ENCODE data around the gene SGSM1. TPM values are rescaled to one million over a fixed set of nuclear protein-coding genes. Genes with fewer than 3 reads are reported as not detected.

SGSM1 gene
- total RNA-seq, 4 donors from 2014 or later: 1.2 to 2.2 (median 1.6) TPM

DNA sequence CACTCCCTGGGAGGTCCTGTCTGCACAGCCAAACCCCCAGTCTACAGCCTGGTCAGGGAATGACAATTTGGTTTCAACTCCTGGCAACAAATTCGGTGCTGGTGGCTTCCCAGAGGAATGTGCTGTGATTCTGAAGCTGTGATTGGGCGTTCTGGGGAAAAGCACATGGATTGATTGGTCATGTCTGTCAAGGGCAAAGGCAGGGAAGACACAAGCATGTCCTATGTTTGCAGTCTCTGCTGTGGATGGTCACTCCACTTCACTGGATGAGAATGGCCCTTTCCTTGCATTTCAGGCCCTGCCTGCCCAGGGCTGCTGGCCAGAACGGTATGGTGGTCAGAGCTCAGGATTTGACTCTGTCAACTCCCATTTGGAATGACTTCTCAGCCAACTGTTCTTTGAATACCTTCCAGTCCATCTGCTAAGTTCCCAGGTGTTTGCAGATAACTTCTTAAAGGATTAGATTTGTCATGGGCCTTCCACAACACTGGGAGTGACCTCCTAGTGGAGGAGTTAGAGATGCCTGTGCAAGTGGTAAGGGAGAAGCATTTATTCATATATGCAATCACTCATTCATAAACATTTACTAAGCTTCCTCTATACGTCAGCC lies 42.7 kb downstream of the SGSM1 start:
- Histone ChIP-seq H3K9me3 (no peaks in the 10 kb centered on the region), H3K27me3 (no peaks in the 10 kb centered on the region), H3K4me3 (no peak overlapping the region), H3K4me1 (no peaks in the 10 kb centered on the region), H3K36me3 (no peaks in the 10 kb centered on the region), H3K27ac (replicated peaks in 1 of 4) (no peak overlapping the region)
- no peak for DNase-seq (ENCODE audit: extremely low spot score)
- TF ChIP-seq POLR2AphosphoS5 (IDR thresholded peaks at IDR 0.05): no peak
- TF ChIP-seq, protein P1, sequence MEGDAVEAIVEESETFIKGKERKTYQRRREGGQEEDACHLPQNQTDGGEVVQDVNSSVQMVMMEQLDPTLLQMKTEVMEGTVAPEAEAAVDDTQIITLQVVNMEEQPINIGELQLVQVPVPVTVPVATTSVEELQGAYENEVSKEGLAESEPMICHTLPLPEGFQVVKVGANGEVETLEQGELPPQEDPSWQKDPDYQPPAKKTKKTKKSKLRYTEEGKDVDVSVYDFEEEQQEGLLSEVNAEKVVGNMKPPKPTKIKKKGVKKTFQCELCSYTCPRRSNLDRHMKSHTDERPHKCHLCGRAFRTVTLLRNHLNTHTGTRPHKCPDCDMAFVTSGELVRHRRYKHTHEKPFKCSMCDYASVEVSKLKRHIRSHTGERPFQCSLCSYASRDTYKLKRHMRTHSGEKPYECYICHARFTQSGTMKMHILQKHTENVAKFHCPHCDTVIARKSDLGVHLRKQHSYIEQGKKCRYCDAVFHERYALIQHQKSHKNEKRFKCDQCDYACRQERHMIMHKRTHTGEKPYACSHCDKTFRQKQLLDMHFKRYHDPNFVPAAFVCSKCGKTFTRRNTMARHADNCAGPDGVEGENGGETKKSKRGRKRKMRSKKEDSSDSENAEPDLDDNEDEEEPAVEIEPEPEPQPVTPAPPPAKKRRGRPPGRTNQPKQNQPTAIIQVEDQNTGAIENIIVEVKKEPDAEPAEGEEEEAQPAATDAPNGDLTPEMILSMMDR (IDR thresholded peaks at IDR 0.05): no peak
- no peak for TF ChIP-seq POLR2A (IDR thresholded peaks at IDR 0.05; ENCODE audit: low read depth)
- TF ChIP-seq EP300 (IDR thresholded peaks at IDR 0.05): no peak
- intact Hi-C loops (cut with DNase I): loop anchor here (1.0 kb wide), 1 partner anchor 79 kb away; no protein-coding TSS in a partner anchor
- 86% methylated on average over 4 of the region's 4 CpGs for WGBS

DNA sequence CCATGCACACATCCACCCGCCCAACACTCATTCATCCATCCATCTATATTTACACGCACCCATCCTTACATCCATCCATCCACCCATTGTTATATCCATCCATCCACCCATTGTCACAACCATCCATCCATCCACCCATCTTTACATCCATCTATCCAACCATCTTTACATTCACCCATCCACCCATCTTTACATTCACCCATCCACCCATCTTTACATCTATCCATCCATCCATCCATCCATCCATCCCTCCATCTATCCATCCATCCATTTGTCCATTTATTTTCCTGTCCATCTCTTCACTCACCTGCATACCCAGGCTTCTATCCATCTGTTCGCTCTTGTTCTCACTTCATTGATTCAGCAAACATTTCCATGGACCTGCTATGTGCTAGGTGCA lies 49.8 kb downstream of the SGSM1 start:
- H3K4me3 ChIP-seq: no peak overlapping the region
- intact Hi-C loops (cut with DNase I): no loop called here
- no peaks in the 10 kb centered on the region for H3K27me3 ChIP-seq
- DNase-seq (ENCODE audit: extremely low spot score): no peak
- H3K27ac ChIP-seq (replicated peaks in 1 of 4): no peak overlapping the region
- TF ChIP-seq POLR2A (IDR thresholded peaks at IDR 0.05; ENCODE audit: low read depth): no peak
- TF ChIP-seq EP300 (IDR thresholded peaks at IDR 0.05): no peak
- no peak for TF ChIP-seq POLR2AphosphoS5 (IDR thresholded peaks at IDR 0.05)
- TF ChIP-seq, protein P1 (IDR thresholded peaks at IDR 0.05): no peak
- H3K4me1 ChIP-seq: no peaks in the 10 kb centered on the region
- no peaks in the 10 kb centered on the region for H3K9me3 ChIP-seq
- WGBS: 92% methylated on average over 3 of the region's 3 CpGs
- H3K36me3 ChIP-seq: peaks cover 0 to 34% (median 13%) of the 10 kb centered on the region in 4 donors

DNA sequence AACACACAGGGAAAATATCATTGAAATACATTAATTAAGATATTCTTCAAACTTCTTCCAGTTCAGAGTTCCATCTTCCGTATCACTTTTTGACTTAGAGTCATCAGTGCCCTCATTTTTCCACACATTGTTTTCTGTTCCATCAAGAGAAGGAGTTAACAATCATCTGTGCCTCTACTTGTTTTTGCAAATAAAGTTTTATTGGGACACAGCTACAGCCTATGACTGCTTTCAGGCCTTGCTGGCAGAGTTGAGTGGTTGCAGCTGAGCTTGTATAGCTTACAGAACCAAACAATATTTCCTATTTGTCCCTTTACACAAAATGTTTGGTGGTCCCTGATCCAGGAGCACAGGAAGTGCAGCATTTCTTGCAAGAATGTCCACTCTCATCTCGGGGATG lies 51.6 kb downstream of the SGSM1 start:
- DNase-seq (ENCODE audit: extremely low spot score): no peak
- no peak overlapping the region for H3K4me3 ChIP-seq
- TF ChIP-seq EP300 (IDR thresholded peaks at IDR 0.05) (no peak), POLR2A (IDR thresholded peaks at IDR 0.05; ENCODE audit: low read depth) (no peak), POLR2AphosphoS5 (IDR thresholded peaks at IDR 0.05) (no peak)
- TF ChIP-seq, protein P1 (IDR thresholded peaks at IDR 0.05): no peak
- no peaks in the 10 kb centered on the region for H3K27me3 ChIP-seq
- H3K36me3 ChIP-seq: peaks cover 0 to 38% (median 13%) of the 10 kb centered on the region in 4 donors
- intact Hi-C loops (cut with DNase I): no loop called here
- no peaks in the 10 kb centered on the region for H3K9me3 ChIP-seq
- 84% methylated on average over 2 of the region's 2 CpGs for WGBS
- H3K27ac ChIP-seq (replicated peaks in 1 of 4): no peak overlapping the region
- no peaks in the 10 kb centered on the region for H3K4me1 ChIP-seq

- Histone ChIP-seq H3K9me3 (no peaks in the 10 kb centered on the region), H3K4me3 (no peak overlapping the region), H3K27ac (replicated peaks in 1 of 4) (no peak overlapping the region), H3K4me1 (no peaks in the 10 kb centered on the region), H3K36me3 (peaks cover 0 to 41% (median 13%) of the 10 kb centered on the region in 4 donors), H3K27me3 (no peaks in the 10 kb centered on the region)
- no peak for TF ChIP-seq EP300 (IDR thresholded peaks at IDR 0.05)
- whole genome bisulfite sequencing: 87% methylated on average over 7 of the region's 9 CpGs
- no peak for DNase-seq (ENCODE audit: extremely low spot score)
- intact Hi-C loops (cut with DNase I): no loop called here
Measured at GRCh38 chr22:24859587-24859986, 53.6 kb downstream of the SGSM1 start.

DNA sequence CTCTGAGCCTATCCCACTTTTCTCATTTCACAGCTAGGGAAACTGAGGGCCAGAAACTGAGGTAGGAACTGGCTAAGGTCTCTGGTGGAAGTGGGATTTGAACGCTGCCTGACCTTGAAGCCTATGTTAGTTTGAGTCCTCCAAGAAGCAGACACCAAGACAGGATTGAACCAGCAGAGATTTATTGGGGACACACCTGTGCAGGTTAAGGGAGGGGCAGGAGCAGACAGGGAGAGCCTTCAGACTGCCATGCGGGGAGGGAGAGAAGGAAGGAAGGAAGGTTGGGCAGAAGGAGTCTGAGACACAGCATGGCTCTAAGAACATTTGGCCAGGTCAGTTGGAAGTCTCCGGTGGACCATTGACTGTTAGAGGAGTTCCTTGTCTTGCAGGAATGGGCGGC lies 59.5 kb downstream of the SGSM1 start:
- WGBS: 82% methylated on average over 4 of the region's 4 CpGs
- DNase-seq (ENCODE audit: extremely low spot score): no peak
- Histone ChIP-seq H3K27me3 (no peaks in the 10 kb centered on the region), H3K4me1 (no peaks in the 10 kb centered on the region), H3K27ac (replicated peaks in 1 of 4) (no peak overlapping the region), H3K9me3 (no peaks in the 10 kb centered on the region), H3K36me3 (peaks cover 0 to 8% (median 0%) of the 10 kb centered on the region in 4 donors), H3K4me3 (no peak overlapping the region)
- intact Hi-C loops (cut with DNase I): no loop called here
- TF ChIP-seq POLR2A (IDR thresholded peaks at IDR 0.05; ENCODE audit: low read depth) (no peak), POLR2AphosphoS5 (IDR thresholded peaks at IDR 0.05) (no peak), EP300 (IDR thresholded peaks at IDR 0.05) (no peak)
- TF ChIP-seq, protein P1 (IDR thresholded peaks at IDR 0.05): no peak
